Hepatocyte (in vitro differentiated cells): Measurements from ENCODE around the gene SLFN14.

Experiments used
- EZH2 ChIP-seq: fragments of 200-600 bp; sonication (generic); IDR thresholded peaks from 2 replicates; pipeline ENCODE4 v1.6.1; 2016; ENCODE audit warnings: antibody characterized with exemption, mild to moderate bottlenecking, borderline replicate concordance
- EZH2phosphoT487 ChIP-seq: fragments of 200-600 bp; sonication (generic); IDR thresholded peaks from one replicate; pipeline ENCODE4 v1.6.1; 2018; ENCODE audit warnings: antibody characterized with exemption, mild to moderate bottlenecking, low read depth, moderate library complexity; ENCODE audit not compliant: unreplicated experiment, severe bottlenecking
- TF ChIP-seq, protein P1 (sequence below): fragments of 200-600 bp; sonication (generic); IDR thresholded peaks from 2 replicates; pipeline ENCODE4 v1.5.1; 2016; ENCODE audit warnings: antibody characterized with exemption, mild to moderate bottlenecking; ENCODE audit not compliant: poor library complexity

DNA sequence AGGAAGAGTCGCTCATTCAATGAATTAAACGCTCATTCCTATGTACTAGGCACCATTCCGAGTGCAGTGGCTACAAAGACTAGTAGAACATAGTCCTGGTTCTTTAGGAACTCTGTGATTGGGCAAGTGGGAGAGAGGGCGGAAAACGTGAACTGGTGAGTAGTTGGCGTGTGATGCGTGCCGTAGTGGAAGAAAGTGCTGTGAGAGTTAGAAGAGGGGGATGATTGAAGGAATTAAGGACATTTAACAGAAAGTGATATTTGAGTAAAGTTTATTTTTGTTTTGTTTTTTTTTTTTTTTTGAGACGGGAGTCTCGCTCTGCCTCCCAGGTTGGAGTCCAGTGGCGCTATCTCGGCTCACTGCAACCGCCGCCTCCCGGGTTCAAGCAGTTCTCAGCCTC lies 7.9 kb upstream of the SLFN14 start:
- TF ChIP-seq, protein P1, sequence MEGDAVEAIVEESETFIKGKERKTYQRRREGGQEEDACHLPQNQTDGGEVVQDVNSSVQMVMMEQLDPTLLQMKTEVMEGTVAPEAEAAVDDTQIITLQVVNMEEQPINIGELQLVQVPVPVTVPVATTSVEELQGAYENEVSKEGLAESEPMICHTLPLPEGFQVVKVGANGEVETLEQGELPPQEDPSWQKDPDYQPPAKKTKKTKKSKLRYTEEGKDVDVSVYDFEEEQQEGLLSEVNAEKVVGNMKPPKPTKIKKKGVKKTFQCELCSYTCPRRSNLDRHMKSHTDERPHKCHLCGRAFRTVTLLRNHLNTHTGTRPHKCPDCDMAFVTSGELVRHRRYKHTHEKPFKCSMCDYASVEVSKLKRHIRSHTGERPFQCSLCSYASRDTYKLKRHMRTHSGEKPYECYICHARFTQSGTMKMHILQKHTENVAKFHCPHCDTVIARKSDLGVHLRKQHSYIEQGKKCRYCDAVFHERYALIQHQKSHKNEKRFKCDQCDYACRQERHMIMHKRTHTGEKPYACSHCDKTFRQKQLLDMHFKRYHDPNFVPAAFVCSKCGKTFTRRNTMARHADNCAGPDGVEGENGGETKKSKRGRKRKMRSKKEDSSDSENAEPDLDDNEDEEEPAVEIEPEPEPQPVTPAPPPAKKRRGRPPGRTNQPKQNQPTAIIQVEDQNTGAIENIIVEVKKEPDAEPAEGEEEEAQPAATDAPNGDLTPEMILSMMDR, result no peak
- TF ChIP-seq EZH2phosphoT487 (no peak), EZH2 (no peak)
